Activated T-cell treated with anti-CD3 and anti-CD28 coated beads, Interleukin-2, amount 50 U/mL, for 1 hour (primary cell): Measurements from ENCODE around the gene UNC45B.
"Not testable (repeated sequence)": the region's sequence is repeated elsewhere in the genome, so short reads cannot be mapped to it uniquely, and the experiment has no call there.

ENCODE experiments used
- DNase-seq: peaks from one replicate; pipeline ENCODE4 v3.0.0-alpha.2; 2020

The UNC45B gene

DNA sequence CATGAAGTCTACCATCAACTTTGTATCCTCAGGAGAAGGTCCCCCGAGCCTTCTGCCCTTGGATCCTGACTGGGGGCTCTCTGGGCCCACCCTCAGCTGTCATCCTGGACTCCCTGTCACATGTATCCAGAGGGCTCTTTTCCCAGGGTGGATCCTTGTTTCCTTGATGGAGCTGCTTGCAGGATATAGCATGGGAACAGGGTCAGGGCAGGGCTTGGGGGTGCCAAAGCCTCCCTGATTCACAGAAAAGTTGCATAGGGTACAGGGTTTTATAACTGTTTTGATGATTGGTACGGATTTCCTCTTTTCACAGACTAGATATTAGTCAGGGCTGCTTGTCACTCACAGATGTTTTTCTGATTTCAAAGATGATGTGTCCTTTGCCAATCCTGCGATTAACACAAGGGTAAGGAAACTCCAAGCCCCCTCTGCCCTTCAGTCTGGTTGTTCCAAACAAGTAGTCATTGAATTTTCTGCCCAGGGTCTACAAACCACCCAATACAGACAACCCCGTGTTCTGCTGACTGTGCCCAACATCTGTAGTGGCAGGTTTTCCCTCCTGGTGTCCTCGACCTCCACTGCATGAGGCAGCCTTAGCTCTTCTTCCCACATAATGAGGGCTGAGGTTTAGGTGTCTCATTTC lies 67.1 kb downstream of the UNC45B start:
- peak; percentile 62 for DNase-seq

GRCh38 chr17:35217107-35217506 lies 69.5 kb downstream of the UNC45B start:
- DNase-seq: no peak

GRCh38 chr17:35218915-35219314 lies 71.3 kb downstream of the UNC45B start:
- no peak for DNase-seq

DNA sequence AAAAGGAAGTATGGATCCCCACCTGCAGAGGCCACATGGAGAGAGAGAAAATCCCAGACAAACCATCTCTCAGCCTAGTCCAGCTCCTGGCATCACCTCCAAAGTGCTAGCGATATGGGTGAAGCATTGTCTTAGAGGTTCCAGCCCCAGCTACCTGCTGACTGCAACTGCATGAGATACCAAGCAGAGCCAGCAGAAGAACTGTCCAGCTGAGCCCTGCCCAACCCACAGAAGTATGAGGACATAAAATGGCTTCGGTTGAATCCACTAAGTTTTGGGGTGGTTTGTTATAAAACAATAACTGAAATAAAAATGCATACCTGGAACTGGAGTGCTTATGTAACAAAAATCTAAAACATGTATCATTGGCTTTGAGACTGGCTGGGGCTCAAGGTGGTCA lies 74.8 kb downstream of the UNC45B start:
- DNase-seq: no peak

DNA sequence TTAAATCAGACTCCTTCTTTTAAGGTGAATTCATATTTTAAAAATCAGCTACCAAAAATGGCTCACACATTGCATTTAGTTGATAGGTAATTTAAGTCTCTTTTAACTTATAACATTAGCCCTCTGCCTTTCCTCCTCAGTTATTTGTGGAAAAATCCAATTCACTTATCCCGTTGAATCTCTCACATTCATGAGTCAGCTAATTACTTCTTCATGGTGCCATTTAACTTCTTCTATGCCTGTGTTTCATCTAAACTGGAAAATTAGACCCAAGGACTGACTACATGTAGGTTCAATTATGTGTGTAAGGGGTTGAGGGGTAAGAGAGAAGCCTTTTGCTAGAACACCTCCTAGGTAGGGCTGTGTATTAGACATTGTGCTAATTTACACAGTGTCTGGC lies 76.8 kb downstream of the UNC45B start:
- no peak for DNase-seq

- no peak for DNase-seq
These were observed 79.9 kb downstream of the UNC45B start for GRCh38 chr17:35227546-35227945.

- no peak for DNase-seq
These were observed 82.0 kb downstream of the UNC45B start for GRCh38 chr17:35229638-35230037.

DNA sequence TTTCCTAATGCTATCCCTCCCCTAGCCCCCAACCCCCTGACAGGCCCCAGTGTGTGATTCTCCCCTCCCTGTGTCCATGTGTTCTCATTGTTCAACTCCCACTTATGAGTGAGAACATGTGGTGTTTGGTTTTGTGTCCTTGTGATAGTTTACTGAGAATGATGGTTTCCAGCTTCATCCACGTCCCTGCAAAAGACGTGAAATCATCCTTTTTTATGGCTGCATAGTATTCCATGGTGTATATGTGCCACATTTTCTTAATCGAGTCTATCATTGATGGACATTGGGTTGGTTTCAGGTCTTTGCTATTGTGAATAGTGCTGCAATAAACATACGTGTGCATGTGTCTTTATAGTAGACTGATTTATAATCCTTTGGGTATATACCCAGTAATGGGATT lies 86.7 kb downstream of the UNC45B start:
- not testable (repeated sequence) for DNase-seq

DNA sequence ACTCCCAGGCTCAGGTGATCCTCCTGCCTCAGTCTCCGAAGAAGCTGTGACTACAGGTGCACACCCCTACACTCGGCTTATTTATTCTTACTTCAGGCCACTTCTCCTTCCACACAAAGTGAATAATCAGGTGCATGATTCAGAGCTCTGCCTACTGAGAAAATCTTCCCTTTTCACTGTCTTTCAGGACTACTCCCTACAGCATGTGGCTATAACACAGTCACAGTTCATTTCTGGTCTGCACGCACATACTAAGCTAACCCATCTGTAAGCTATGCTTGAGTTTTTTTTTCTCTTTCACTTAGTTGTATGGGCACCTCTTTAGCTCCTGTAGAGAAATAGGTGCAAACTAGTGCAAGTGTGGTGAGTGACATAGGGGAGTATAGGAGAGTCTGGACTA lies 87.7 kb downstream of the UNC45B start:
- DNase-seq: no peak

DNA sequence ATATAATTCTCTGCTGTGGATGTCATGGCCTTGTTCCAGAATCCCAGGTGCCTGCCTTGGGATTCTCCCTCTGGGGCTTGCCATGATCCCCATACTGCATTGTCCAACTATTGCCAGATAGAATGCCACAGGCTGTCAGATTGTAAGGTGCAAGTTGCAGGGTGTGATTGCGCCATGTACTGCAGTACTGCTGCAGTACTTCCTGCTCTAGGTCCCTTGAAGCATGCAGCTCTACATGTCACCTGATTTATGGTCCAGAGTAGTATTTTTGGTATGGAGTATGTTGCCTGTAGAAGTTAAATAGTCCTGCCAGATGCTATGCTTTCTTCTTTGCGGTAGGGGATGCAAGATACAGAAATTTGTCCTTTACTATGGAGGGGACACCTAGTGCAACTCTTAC lies 88.3 kb downstream of the UNC45B start:
- DNase-seq: no peak

DNA sequence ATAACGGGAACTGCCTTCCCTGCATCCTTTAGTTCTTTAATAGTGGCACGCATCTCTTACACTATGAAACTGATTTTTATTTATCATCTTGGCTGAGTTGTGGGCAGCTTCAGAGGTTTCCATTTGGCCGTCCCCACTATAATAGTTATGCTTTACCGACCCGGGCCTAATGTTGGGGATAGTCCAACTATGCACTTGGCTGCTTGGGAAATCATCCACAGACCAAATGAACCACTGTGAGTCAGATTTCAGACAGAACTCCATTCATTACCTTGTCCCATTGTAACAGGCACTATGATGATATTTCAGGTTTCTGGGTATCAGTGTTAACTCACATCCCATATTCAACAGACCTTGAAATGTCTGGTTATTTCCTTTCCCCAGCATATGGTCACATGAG lies 89.2 kb downstream of the UNC45B start:
- no peak for DNase-seq

GRCh38 chr17:35238821-35239220 lies 91.2 kb downstream of the UNC45B start:
- DNase-seq: no peak
